ENCODE results near the gene PRKD1.

DNA sequence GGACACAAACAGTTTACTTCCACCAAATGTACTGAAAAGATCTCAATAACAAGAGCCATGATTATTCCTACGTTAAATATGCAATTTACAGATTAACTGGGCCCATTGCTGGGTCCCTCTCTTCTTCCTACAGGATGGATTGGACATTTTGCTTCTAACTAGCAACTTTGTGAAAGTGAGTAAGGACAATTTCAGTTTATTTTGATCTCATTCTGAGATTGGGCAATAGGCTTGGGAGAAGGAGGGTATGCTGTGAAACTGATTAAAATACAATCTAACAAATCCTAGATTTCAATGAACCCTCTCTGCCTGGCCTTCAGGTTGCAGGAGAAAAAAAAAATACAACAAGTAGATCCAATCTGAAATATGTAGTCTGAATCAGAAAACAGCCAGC, 121.5 kb downstream of the PRKD1 start:
- TF ChIP-seq, protein P1, sequence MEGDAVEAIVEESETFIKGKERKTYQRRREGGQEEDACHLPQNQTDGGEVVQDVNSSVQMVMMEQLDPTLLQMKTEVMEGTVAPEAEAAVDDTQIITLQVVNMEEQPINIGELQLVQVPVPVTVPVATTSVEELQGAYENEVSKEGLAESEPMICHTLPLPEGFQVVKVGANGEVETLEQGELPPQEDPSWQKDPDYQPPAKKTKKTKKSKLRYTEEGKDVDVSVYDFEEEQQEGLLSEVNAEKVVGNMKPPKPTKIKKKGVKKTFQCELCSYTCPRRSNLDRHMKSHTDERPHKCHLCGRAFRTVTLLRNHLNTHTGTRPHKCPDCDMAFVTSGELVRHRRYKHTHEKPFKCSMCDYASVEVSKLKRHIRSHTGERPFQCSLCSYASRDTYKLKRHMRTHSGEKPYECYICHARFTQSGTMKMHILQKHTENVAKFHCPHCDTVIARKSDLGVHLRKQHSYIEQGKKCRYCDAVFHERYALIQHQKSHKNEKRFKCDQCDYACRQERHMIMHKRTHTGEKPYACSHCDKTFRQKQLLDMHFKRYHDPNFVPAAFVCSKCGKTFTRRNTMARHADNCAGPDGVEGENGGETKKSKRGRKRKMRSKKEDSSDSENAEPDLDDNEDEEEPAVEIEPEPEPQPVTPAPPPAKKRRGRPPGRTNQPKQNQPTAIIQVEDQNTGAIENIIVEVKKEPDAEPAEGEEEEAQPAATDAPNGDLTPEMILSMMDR (IDR thresholded peaks at IDR 0.05): no peak
- TF ChIP-seq POLR2A (IDR thresholded peaks at IDR 0.05) (no peak), EP300 (IDR thresholded peaks at IDR 0.05) (no peak)

All from tibial nerve (tissue), 4 donors.